BLaER1 (cell line): ENCODE measurements around the gene SKA1.
"Not testable (repeated sequence)": the region's sequence is repeated elsewhere in the genome, so short reads cannot be mapped to it uniquely, and the experiment has no call there.

Experiments used
- H3K27ac ChIP-seq: shearing (Covaris generic); formaldehyde crosslinking; 2 replicates; pipeline ENCODE4 v1.8.1; 2022
- H3K27me3 ChIP-seq: shearing (Covaris generic); formaldehyde crosslinking; 2 replicates; pipeline ENCODE4 v1.8.1; 2022
- H3K36me3 ChIP-seq: shearing (Covaris generic); formaldehyde crosslinking; 2 replicates; pipeline ENCODE4 v1.8.1; 2022
- H3K4me1 ChIP-seq: shearing (Covaris generic); formaldehyde crosslinking; 2 replicates; pipeline ENCODE4 v1.8.1; 2022
- H3K4me2 ChIP-seq: shearing (Covaris generic); formaldehyde crosslinking; 2 replicates; pipeline ENCODE4 v1.8.1; 2022
- H3K4me3 ChIP-seq: shearing (Covaris generic); formaldehyde crosslinking; 2 replicates; pipeline ENCODE4 v1.8.1; 2022
- H3K9ac ChIP-seq: shearing (Covaris generic); formaldehyde crosslinking; 2 replicates; pipeline ENCODE4 v1.8.1; 2022
- H3K9me3 ChIP-seq: shearing (Covaris generic); formaldehyde crosslinking; 2 replicates; pipeline ENCODE4 v1.8.1; 2022
- H4K20me1 ChIP-seq: shearing (Covaris generic); formaldehyde crosslinking; 2 replicates; pipeline ENCODE4 v1.8.1; 2022
- Cebpa-rat ChIP-seq: shearing (Covaris generic); IDR thresholded peaks from 2 replicates; pipeline ENCODE4 v1.8.1; 2022

The SKA1 gene

GRCh38 chr18:50388988-50389387, 14.1 kb downstream of the SKA1 start:
- no peak overlapping the region for H3K9ac ChIP-seq
- no peaks in the 10 kb centered on the region for H3K9me3 ChIP-seq
- H3K4me2 ChIP-seq: no peak overlapping the region
- H4K20me1 ChIP-seq: no peaks in the 10 kb centered on the region
- H3K27ac ChIP-seq: no peak overlapping the region
- peaks cover 81% of the 10 kb centered on the region for H3K36me3 ChIP-seq
- no peak for TF ChIP-seq Cebpa-rat
- H3K4me3 ChIP-seq: no peak overlapping the region
- no peaks in the 10 kb centered on the region for H3K4me1 ChIP-seq
- H3K27me3 ChIP-seq: no peaks in the 10 kb centered on the region

GRCh38 chr18:50393802-50394201, 19.0 kb downstream of the SKA1 start:
- Histone ChIP-seq H3K9ac (no peak overlapping the region), H3K36me3 (peaks cover 63% of the 10 kb centered on the region), H3K27me3 (no peaks in the 10 kb centered on the region), H3K9me3 (no peaks in the 10 kb centered on the region), H3K4me3 (no peak overlapping the region), H3K27ac (no peak overlapping the region), H4K20me1 (no peaks in the 10 kb centered on the region), H3K4me1 (no peaks in the 10 kb centered on the region), H3K4me2 (no peak overlapping the region)
- no peak for TF ChIP-seq Cebpa-rat

GRCh38 chr18:50395093-50395492, 20.2 kb downstream of the SKA1 start:
- TF ChIP-seq Cebpa-rat: no peak
- no peak overlapping the region for H3K9ac ChIP-seq
- no peak overlapping the region for H3K4me3 ChIP-seq
- peaks cover 54% of the 10 kb centered on the region for H3K36me3 ChIP-seq
- no peak overlapping the region for H3K4me2 ChIP-seq
- H3K4me1 ChIP-seq: no peaks in the 10 kb centered on the region
- no peaks in the 10 kb centered on the region for H3K27me3 ChIP-seq
- H4K20me1 ChIP-seq: no peaks in the 10 kb centered on the region
- no peak overlapping the region for H3K27ac ChIP-seq
- no peaks in the 10 kb centered on the region for H3K9me3 ChIP-seq

GRCh38 chr18:50396005-50396660, 21.3 kb downstream of the SKA1 start:
- Histone ChIP-seq H3K27ac (no peak overlapping the region), H3K4me1 (no peaks in the 10 kb centered on the region), H3K4me2 (no peak overlapping the region), H3K27me3 (no peaks in the 10 kb centered on the region), H3K36me3 (peaks cover 49% of the 10 kb centered on the region), H3K9ac (no peak overlapping the region), H3K4me3 (no peak overlapping the region), H3K9me3 (no peaks in the 10 kb centered on the region), H4K20me1 (no peaks in the 10 kb centered on the region)
- no peak for TF ChIP-seq Cebpa-rat

GRCh38 chr18:50397023-50397422, 22.2 kb downstream of the SKA1 start:
- Histone ChIP-seq H3K9ac (no peak overlapping the region), H3K27ac (no peak overlapping the region), H4K20me1 (no peaks in the 10 kb centered on the region), H3K36me3 (peaks cover 41% of the 10 kb centered on the region), H3K4me3 (no peak overlapping the region), H3K9me3 (no peaks in the 10 kb centered on the region), H3K4me2 (no peak overlapping the region), H3K4me1 (0 out of 2 replicates have a peak, but pooled peaks cover 4% of the 10 kb centered on the region), H3K27me3 (no peaks in the 10 kb centered on the region)
- TF ChIP-seq Cebpa-rat: no peak

DNA sequence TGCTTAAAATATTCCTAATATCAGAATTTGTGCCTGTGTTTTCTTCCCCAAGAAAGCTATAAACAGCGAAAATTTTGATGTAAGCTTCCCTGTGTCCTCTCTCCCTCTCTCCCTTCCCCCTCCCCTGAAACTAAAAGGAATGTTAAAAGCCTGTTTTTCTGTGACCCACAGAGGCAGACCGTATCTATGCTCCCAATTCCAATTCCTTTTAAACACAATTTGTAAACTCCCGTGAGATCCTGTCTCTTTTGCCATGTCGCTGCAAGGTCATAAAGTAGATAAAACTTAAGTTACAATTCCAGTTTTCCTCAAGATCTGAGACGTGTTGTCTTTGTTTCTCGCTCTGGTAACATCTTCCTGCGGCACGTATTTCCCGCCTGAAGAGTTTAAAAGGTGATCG, 23.3 kb downstream of the SKA1 start:
- 0 out of 2 replicates have a peak, but pooled peaks cover 4% of the 10 kb centered on the region for H3K4me1 ChIP-seq
- H3K4me3 ChIP-seq: no peak overlapping the region
- H3K9me3 ChIP-seq: no peaks in the 10 kb centered on the region
- no peak overlapping the region for H3K27ac ChIP-seq
- peaks cover 30% of the 10 kb centered on the region for H3K36me3 ChIP-seq
- no peak overlapping the region for H3K4me2 ChIP-seq
- no peak overlapping the region for H3K9ac ChIP-seq
- H4K20me1 ChIP-seq: no peaks in the 10 kb centered on the region
- no peak for TF ChIP-seq Cebpa-rat
- H3K27me3 ChIP-seq: no peaks in the 10 kb centered on the region

DNA sequence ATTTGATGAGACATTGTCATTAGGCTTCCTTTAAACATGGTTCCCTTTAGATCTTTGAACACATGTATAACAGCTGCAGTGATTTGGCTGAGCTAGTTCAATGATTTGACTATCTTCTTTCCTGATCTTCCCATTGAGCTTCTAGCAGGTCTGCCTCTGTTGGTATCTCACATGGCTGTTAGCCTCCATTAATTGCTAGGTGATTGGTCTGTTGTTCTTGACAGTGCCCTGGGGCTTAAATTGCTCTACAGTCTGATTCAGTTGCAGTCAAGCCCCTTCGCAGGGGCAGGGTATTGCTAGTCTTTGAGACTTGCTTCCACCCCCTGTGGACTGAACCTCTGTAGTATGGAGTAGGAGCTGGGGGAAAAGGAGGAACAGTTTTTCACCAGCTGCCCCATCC, 24.1 kb downstream of the SKA1 start:
- H3K27ac ChIP-seq: no peak overlapping the region
- no peak overlapping the region for H3K9ac ChIP-seq
- H4K20me1 ChIP-seq: no peaks in the 10 kb centered on the region
- no peak overlapping the region for H3K4me3 ChIP-seq
- H3K9me3 ChIP-seq: no peaks in the 10 kb centered on the region
- H3K4me2 ChIP-seq: no peak overlapping the region
- H3K4me1 ChIP-seq: 0 out of 2 replicates have a peak, but pooled peaks cover 4% of the 10 kb centered on the region
- H3K36me3 ChIP-seq: peaks cover 21% of the 10 kb centered on the region
- H3K27me3 ChIP-seq: no peaks in the 10 kb centered on the region
- no peak for TF ChIP-seq Cebpa-rat

DNA sequence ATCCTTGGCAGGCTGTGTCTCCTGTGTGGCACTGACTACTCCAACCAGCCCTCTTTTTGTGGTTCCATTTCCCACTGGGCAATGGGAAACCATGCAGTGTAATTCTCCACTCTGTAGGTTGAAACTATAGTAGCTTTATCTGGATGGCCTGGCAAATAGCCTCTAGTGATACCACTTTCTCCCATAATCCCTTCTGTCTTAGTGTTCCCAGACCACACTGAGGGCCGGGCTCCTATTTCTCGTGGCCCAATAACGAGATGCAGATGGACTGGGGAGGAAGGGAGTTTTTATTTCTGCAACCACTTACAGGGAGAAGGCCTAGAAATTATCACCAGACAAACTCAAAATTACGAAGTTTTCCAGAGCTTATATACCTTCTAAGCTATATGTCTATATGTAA, 24.7 kb downstream of the SKA1 start:
- no peaks in the 10 kb centered on the region for H3K27me3 ChIP-seq
- H4K20me1 ChIP-seq: no peaks in the 10 kb centered on the region
- no peak overlapping the region for H3K27ac ChIP-seq
- H3K9ac ChIP-seq: no peak overlapping the region
- no peaks in the 10 kb centered on the region for H3K9me3 ChIP-seq
- H3K4me3 ChIP-seq: no peak overlapping the region
- peaks cover 15% of the 10 kb centered on the region for H3K36me3 ChIP-seq
- H3K4me2 ChIP-seq: no peak overlapping the region
- 0 out of 2 replicates have a peak, but pooled peaks cover 4% of the 10 kb centered on the region for H3K4me1 ChIP-seq
- TF ChIP-seq Cebpa-rat: no peak

DNA sequence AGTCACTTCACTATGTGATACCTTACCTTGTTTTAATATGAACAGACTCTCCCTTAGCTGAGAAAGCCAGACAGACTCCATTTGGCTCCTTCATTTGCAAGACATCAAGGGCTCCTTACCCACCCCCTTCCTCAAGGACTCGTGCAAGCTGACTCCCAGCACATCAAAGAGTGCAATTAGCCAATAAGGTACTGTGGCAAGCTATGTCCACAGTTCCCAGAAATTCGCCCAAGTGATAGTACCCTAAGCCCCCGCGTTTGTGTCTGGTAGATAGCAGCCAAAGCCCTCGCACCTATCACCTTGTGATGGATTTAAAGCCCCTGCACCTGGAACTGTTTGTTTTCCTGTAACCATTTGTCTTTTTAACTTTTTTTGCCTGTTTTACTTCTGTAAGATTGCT, 25.6 kb downstream of the SKA1 start:
- not testable (repeated sequence) for H4K20me1 ChIP-seq, H3K4me3 ChIP-seq, H3K4me2 ChIP-seq, H3K36me3 ChIP-seq, H3K4me1 ChIP-seq, H3K9ac ChIP-seq, H3K27me3 ChIP-seq, H3K27ac ChIP-seq, H3K9me3 ChIP-seq

DNA sequence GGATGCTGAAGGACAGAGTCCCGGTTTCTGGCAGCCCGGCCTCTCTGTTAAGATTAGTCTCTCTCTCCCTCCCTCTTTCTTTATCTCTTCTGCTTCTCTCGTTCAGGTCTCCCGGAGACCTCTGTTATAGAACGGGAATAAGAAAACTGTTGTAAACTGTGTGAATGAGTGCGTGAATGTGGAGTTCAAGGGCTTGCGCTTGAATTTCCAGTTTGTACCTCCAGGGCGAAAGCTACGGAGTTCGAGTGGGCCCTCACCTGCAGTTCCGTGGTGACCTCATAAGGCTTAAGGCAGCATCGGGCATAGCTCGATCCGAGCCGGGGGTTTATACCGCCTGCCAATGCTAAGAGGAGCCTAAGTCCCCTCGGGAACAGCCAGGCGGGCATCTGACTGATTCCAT, 26.4 kb downstream of the SKA1 start:
- H3K4me1 ChIP-seq: 0 out of 2 replicates have a peak, but pooled peaks cover 4% of the 10 kb centered on the region
- H3K4me2 ChIP-seq: no peak overlapping the region
- H4K20me1 ChIP-seq: no peaks in the 10 kb centered on the region
- no peak for TF ChIP-seq Cebpa-rat
- H3K9ac ChIP-seq: no peak overlapping the region
- no peak overlapping the region for H3K27ac ChIP-seq
- no peak overlapping the region for H3K4me3 ChIP-seq
- no peaks in the 10 kb centered on the region for H3K27me3 ChIP-seq
- H3K9me3 ChIP-seq: no peaks in the 10 kb centered on the region
- H3K36me3 ChIP-seq: peaks cover under 1% of the 10 kb centered on the region; the same call in 1 of the 2 replicates

DNA sequence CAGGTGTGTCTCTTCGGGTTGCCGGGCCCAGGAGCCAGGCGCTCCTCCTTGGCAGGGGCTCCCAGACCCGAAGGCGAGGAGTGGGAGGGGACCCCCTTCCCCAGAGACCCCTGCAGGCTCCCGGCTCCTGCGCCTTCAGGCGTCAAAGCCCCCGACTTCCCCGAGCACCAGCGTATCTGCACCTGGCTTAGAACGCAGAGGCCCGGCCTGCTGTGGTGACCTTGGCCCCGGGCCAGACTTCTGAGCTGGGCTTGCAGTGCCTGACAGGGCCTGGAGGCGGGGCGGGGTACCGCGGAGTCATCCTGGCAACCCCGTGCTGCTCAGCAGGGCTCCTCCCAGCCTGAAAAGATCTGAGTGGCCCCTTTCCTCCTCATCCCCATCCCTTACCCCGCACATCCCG, 27.0 kb downstream of the SKA1 start:
- TF ChIP-seq Cebpa-rat: no peak
- no peak overlapping the region; the same call in 1 of the 2 replicates for H3K4me2 ChIP-seq
- H3K4me1 ChIP-seq: 0 out of 2 replicates have a peak, but pooled peaks cover 4% of the 10 kb centered on the region
- no peak overlapping the region for H3K4me3 ChIP-seq
- no peak overlapping the region for H3K27ac ChIP-seq
- no peaks in the 10 kb centered on the region for H3K9me3 ChIP-seq
- H4K20me1 ChIP-seq: no peaks in the 10 kb centered on the region
- no peak overlapping the region for H3K9ac ChIP-seq
- no peaks in the 10 kb centered on the region for H3K36me3 ChIP-seq
- H3K27me3 ChIP-seq: no peaks in the 10 kb centered on the region

- not testable (repeated sequence) for H3K9me3 ChIP-seq
These were observed 30.1 kb downstream of the SKA1 start for GRCh38 chr18:50404752-50405581.

More at GRCh38 chr18:50404752-50405581, 30.1 kb downstream of the SKA1 start:
- H3K27me3 ChIP-seq, H3K4me2 ChIP-seq, H3K9ac ChIP-seq, H4K20me1 ChIP-seq, H3K4me3 ChIP-seq, H3K4me1 ChIP-seq, H3K36me3 ChIP-seq, H3K27ac ChIP-seq: not testable (repeated sequence)
